ENCODE data around the gene THEM5. TPM values are rescaled to one million over a fixed set of nuclear protein-coding genes. Genes with fewer than 3 reads are reported as not detected.

The THEM5 gene
- polyA plus RNA-seq, 3 donors = not detected

DNA sequence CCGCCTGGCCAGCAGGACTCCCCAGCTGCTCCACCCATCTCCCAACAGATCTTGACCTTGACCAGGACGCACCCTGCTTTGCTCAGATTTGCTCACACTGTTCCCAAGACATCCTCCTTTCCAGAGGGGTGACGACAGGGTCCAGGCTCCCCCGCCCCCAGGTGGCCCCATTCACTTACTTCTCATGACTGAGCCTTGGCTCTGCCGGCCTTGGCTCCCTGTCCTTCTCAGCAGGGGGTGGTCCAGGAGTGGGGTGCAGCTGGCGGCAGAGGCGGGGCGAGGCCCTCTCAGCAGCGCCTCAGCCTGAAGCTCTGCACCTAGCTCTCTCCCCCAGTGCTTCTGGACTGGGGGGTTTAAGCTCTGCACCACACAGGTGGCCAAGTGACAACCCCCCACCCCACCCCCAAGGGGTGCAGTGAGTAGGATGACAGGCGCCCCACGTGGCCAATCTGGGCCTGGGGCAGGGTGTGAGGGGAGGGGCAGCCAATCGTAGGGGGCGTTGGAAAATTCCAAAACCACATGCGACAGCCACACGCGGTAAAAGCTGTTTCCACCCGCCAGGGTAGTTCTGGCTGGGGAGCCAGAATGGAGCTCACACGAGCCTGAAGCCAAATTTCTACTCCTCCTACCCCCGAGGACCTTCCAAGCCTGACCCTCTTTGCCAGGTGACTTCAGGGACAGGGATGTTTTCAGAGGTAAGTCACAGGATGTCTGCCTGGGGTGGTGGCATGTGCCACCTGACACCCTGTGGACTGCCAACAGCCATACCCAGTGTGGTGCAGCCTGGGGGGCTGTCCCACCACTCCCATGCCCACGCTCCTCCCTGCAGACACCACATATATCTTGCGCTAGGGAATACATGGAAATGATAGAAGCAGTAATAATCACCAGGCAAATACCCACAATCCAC lies 27.5 kb downstream of the THEM5 start:
- H3K36me3 Mint-ChIP-seq = no peaks in the 10 kb centered on the region
- Histone ChIP-seq H3K4me3 (replicated peaks in 1 of 3; ENCODE audit: low read depth in 2 of 3, low read length in 3 of 3) (no peak overlapping the region), H2AFZ (ENCODE audit: insufficient read depth, low read depth, low read length, poor library complexity, severe bottlenecking) (no peak overlapping the region), H4K20me1 (ENCODE audit: insufficient read depth, low read length) (no peaks in the 10 kb centered on the region), H3K4me2 (replicated peaks; ENCODE audit: extremely low read depth, low read length, poor library complexity, severe bottlenecking) (no peak overlapping the region), H3K4me1 (ENCODE audit: control insufficient read depth in 1 of 2, insufficient read depth in 2 of 2, low read length in 2 of 2) (peaks cover 30 to 37% of the 10 kb centered on the region in 2 donors), H3K27me3 (ENCODE audit: control insufficient read depth in 2 of 2, insufficient read depth in 2 of 2, low read length in 2 of 2) (no peaks in the 10 kb centered on the region), H3K79me2 (ENCODE audit: insufficient read depth, low read length) (no peaks in the 10 kb centered on the region), H3K9ac (ENCODE audit: insufficient read depth, low read length, poor library complexity, severe bottlenecking) (no peak overlapping the region), H3K36me3 (replicated peaks in 1 of 2; ENCODE audit: control insufficient read depth in 1 of 2, insufficient read depth in 2 of 2, low read length in 2 of 2) (no peaks in the 10 kb centered on the region), H3K9me3 (replicated peaks in 1 of 2; ENCODE audit: control insufficient read depth in 1 of 2, insufficient read depth in 1 of 2, low read length in 2 of 2) (no peaks in the 10 kb centered on the region), H3K27ac (ENCODE audit: low read depth in 1 of 2, low read length in 2 of 2) (no peak overlapping the region)
- peaks cover 33% of the 10 kb centered on the region for H3K4me1 Mint-ChIP-seq
- DNase-seq = no peak
- TF ChIP-seq, protein P1, sequence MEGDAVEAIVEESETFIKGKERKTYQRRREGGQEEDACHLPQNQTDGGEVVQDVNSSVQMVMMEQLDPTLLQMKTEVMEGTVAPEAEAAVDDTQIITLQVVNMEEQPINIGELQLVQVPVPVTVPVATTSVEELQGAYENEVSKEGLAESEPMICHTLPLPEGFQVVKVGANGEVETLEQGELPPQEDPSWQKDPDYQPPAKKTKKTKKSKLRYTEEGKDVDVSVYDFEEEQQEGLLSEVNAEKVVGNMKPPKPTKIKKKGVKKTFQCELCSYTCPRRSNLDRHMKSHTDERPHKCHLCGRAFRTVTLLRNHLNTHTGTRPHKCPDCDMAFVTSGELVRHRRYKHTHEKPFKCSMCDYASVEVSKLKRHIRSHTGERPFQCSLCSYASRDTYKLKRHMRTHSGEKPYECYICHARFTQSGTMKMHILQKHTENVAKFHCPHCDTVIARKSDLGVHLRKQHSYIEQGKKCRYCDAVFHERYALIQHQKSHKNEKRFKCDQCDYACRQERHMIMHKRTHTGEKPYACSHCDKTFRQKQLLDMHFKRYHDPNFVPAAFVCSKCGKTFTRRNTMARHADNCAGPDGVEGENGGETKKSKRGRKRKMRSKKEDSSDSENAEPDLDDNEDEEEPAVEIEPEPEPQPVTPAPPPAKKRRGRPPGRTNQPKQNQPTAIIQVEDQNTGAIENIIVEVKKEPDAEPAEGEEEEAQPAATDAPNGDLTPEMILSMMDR (IDR thresholded peaks at IDR 0.05) = no peak
- peaks cover 2 to 13% (median 5%) of the 10 kb centered on the region in 3 donors for H3K27me3 Mint-ChIP-seq (ENCODE audit: low read depth in 3 of 3)
- intact Hi-C loops (cut with micrococcal nuclease) = no loop called here
- no peak overlapping the region for H3K27ac Mint-ChIP-seq
- no peaks in the 10 kb centered on the region for H3K9me3 Mint-ChIP-seq
- 65% methylated on average over 3 of the region's 21 CpGs for WGBS (ENCODE audit: insufficient coverage)
- H3K4me3 Mint-ChIP-seq = no peak overlapping the region

DNA sequence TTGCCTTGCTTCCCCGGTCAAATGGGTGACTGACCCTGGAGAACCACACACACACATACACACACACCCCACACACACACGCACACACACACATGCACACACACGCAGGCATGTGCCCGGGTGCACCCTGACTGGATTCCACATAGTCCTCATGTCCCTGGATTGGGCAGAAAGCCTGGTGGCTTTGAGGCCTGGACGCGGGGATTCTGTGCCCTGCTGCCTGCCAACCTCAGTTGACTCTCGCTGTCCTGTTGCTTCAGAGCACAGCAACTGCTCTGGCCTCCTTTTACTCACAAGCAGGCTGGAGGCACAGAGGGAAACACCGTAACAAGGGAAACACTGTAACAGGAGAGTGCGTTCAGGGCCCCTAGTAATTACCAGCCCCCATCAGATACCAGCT lies 28.3 kb downstream of the THEM5 start:
- TF ChIP-seq, protein P1 (IDR thresholded peaks at IDR 0.05) = no peak
- Histone ChIP-seq H3K36me3 (replicated peaks in 1 of 2; ENCODE audit: control insufficient read depth in 1 of 2, insufficient read depth in 2 of 2, low read length in 2 of 2) (no peaks in the 10 kb centered on the region), H3K4me2 (replicated peaks; ENCODE audit: extremely low read depth, low read length, poor library complexity, severe bottlenecking) (no peak overlapping the region), H3K9ac (ENCODE audit: insufficient read depth, low read length, poor library complexity, severe bottlenecking) (no peak overlapping the region), H3K4me1 (ENCODE audit: control insufficient read depth in 1 of 2, insufficient read depth in 2 of 2, low read length in 2 of 2) (peaks cover 22 to 29% of the 10 kb centered on the region in 2 donors), H3K9me3 (replicated peaks in 1 of 2; ENCODE audit: control insufficient read depth in 1 of 2, insufficient read depth in 1 of 2, low read length in 2 of 2) (no peaks in the 10 kb centered on the region), H3K27ac (ENCODE audit: low read depth in 1 of 2, low read length in 2 of 2) (no peak overlapping the region), H3K79me2 (ENCODE audit: insufficient read depth, low read length) (no peaks in the 10 kb centered on the region), H4K20me1 (ENCODE audit: insufficient read depth, low read length) (no peaks in the 10 kb centered on the region), H3K27me3 (ENCODE audit: control insufficient read depth in 2 of 2, insufficient read depth in 2 of 2, low read length in 2 of 2) (no peaks in the 10 kb centered on the region), H3K4me3 (replicated peaks in 1 of 3; ENCODE audit: low read depth in 2 of 3, low read length in 3 of 3) (no peak overlapping the region), H2AFZ (ENCODE audit: insufficient read depth, low read depth, low read length, poor library complexity, severe bottlenecking) (no peak overlapping the region)
- Mint-ChIP-seq H3K27ac (no peak overlapping the region), H3K27me3 (ENCODE audit: low read depth in 3 of 3) (peaks cover 2 to 13% (median 4%) of the 10 kb centered on the region in 3 donors), H3K36me3 (no peaks in the 10 kb centered on the region), H3K4me3 (no peak overlapping the region), H3K9me3 (no peaks in the 10 kb centered on the region), H3K4me1 (peaks cover 28% of the 10 kb centered on the region)
- no peak for DNase-seq
- WGBS (ENCODE audit: insufficient coverage) = 96% methylated on average over 7 of the region's 9 CpGs
- intact Hi-C loops (cut with micrococcal nuclease) = no loop called here
